Uterus (tissue), 2 donors: ENCODE results near the gene PTPRE.

ENCODE experiments used
- CTCF ChIP-seq, 4 experiments: fragments of 200-600 bp in 2 of 4; fragments of 450-650 bp in 2 of 4; sonication (generic) in 2 of 4; IDR thresholded peaks; one replicate each; pipeline ENCODE4 v1.5.1; 2016 to 2019; ENCODE audit warnings: antibody characterized with exemption in 4 of 4, mild to moderate bottlenecking in 2 of 4, moderate library complexity in 1 of 4
- POLR2A ChIP-seq, 2 donors: fragments of 450-650 bp; IDR thresholded peaks; one replicate each; pipeline ENCODE4 v1.6.1; 2016; ENCODE audit warnings: antibody characterized with exemption in 2 of 2, mild to moderate bottlenecking in 1 of 2, moderate library complexity in 1 of 2

- TF ChIP-seq POLR2A (IDR thresholded peaks at IDR 0.05) (no peak), CTCF (IDR thresholded peaks at IDR 0.05) (peak; percentile 56 to 83 (median 76))
These were observed 162.6 kb downstream of the PTPRE start for GRCh38 chr10:128069351-128070051.
